Chondrocyte (in vitro differentiated cells): ENCODE measurements around the gene ADD3. TPM values are rescaled to one million over a fixed set of nuclear protein-coding genes. Genes with fewer than 3 reads are reported as not detected.

ENCODE experiments used
- DNase-seq: peaks from one replicate; pipeline ENCODE4 v3.0.0; 2021; ENCODE audit warnings: mixed read lengths, low spot score
- H3K27ac Mint-ChIP-seq: one replicate; pipeline ENCODE4 v1.8.0; 2021; ENCODE audit warnings: mild to moderate bottlenecking, moderate library complexity, mixed read lengths; ENCODE audit not compliant: unreplicated experiment
- H3K27me3 Mint-ChIP-seq: 2 replicates; pipeline ENCODE4 v1.8.0; 2021; ENCODE audit warnings: low read depth, mixed read lengths
- H3K36me3 Mint-ChIP-seq: 2 replicates; pipeline ENCODE4 v1.8.0; 2021; ENCODE audit warnings: low read depth, mixed read lengths
- H3K4me1 Mint-ChIP-seq: 2 replicates; pipeline ENCODE4 v1.8.0; 2021; ENCODE audit warnings: low read depth, mild to moderate bottlenecking, mixed read lengths
- H3K4me3 Mint-ChIP-seq: one replicate; pipeline ENCODE4 v1.8.0; 2021; ENCODE audit warnings: mild to moderate bottlenecking, moderate library complexity, mixed read lengths; ENCODE audit not compliant: unreplicated experiment
- H3K9me3 Mint-ChIP-seq: 2 replicates; pipeline ENCODE4 v1.8.0; 2021; ENCODE audit warnings: low read depth, mixed read lengths
- CTCF ChIP-seq: fragments of 200-600 bp; sonication (generic); IDR thresholded peaks from 2 replicates; pipeline ENCODE4 v1.5.0; 2021; ENCODE audit warnings: antibody characterized with exemption, mild to moderate bottlenecking, moderate library complexity
- total RNA-seq: library from RNA; stranded (reverse); gene quantifications from 3 replicates; pipeline ENCODE4 v1.2.1, GENCODE V29; 2021

Gene ADD3
- total RNA-seq, 1 donor from 2014 or later: 75.1 TPM

- H3K36me3 Mint-ChIP-seq: peaks cover 2% of the 10 kb centered on the region
- no peak for DNase-seq
- no peak overlapping the region for H3K4me3 Mint-ChIP-seq
- H3K27ac Mint-ChIP-seq: no peak overlapping the region
- H3K9me3 Mint-ChIP-seq: no peaks in the 10 kb centered on the region
- TF ChIP-seq CTCF: no peak
- peaks cover 38% of the 10 kb centered on the region for H3K4me1 Mint-ChIP-seq
- no peaks in the 10 kb centered on the region for H3K27me3 Mint-ChIP-seq
Observed at GRCh38 chr10:110069502-110069982, 61.8 kb downstream of the ADD3 start.

GRCh38 chr10:110073896-110074295 lies 66.1 kb downstream of the ADD3 start:
- Mint-ChIP-seq H3K9me3 (no peaks in the 10 kb centered on the region), H3K36me3 (no peaks in the 10 kb centered on the region), H3K27me3 (no peaks in the 10 kb centered on the region), H3K27ac (peak overlapping the region; percentile 67), H3K4me1 (peaks cover 63% of the 10 kb centered on the region), H3K4me3 (peak overlapping the region; percentile 2)
- TF ChIP-seq CTCF: no peak
- DNase-seq: no peak

- DNase-seq: no peak
- no peak for TF ChIP-seq CTCF
- H3K9me3 Mint-ChIP-seq: no peaks in the 10 kb centered on the region
- no peaks in the 10 kb centered on the region for H3K27me3 Mint-ChIP-seq
- H3K36me3 Mint-ChIP-seq: no peaks in the 10 kb centered on the region
- no peak overlapping the region for H3K4me3 Mint-ChIP-seq
- peaks cover 63% of the 10 kb centered on the region for H3K4me1 Mint-ChIP-seq
- peak overlapping the region; percentile 91 for H3K27ac Mint-ChIP-seq
Observed at GRCh38 chr10:110074298-110074697, 66.5 kb downstream of the ADD3 start.

- peak overlapping the region; percentile 14 for H3K4me3 Mint-ChIP-seq
- H3K27me3 Mint-ChIP-seq: no peaks in the 10 kb centered on the region
- no peaks in the 10 kb centered on the region for H3K9me3 Mint-ChIP-seq
- no peak for TF ChIP-seq CTCF
- peak overlapping the region; percentile 91 for H3K27ac Mint-ChIP-seq
- H3K4me1 Mint-ChIP-seq: peaks cover 59% of the 10 kb centered on the region
- no peak for DNase-seq
- no peaks in the 10 kb centered on the region for H3K36me3 Mint-ChIP-seq
Observed at GRCh38 chr10:110074758-110075671, 67.2 kb downstream of the ADD3 start.

GRCh38 chr10:110075686-110076085 lies 67.9 kb downstream of the ADD3 start:
- no peaks in the 10 kb centered on the region for H3K27me3 Mint-ChIP-seq
- no peak for TF ChIP-seq CTCF
- peaks cover 64% of the 10 kb centered on the region for H3K4me1 Mint-ChIP-seq
- peak overlapping the region; percentile 91 for H3K27ac Mint-ChIP-seq
- DNase-seq: no peak
- H3K4me3 Mint-ChIP-seq: peak overlapping the region; percentile 14
- H3K36me3 Mint-ChIP-seq: no peaks in the 10 kb centered on the region
- H3K9me3 Mint-ChIP-seq: no peaks in the 10 kb centered on the region
